ENCODE data around the gene NEK7.
"Not testable (repeated sequence)": the region's sequence is repeated elsewhere in the genome, so short reads cannot be mapped to it uniquely, and the experiment has no call there.

Gene NEK7

DNA sequence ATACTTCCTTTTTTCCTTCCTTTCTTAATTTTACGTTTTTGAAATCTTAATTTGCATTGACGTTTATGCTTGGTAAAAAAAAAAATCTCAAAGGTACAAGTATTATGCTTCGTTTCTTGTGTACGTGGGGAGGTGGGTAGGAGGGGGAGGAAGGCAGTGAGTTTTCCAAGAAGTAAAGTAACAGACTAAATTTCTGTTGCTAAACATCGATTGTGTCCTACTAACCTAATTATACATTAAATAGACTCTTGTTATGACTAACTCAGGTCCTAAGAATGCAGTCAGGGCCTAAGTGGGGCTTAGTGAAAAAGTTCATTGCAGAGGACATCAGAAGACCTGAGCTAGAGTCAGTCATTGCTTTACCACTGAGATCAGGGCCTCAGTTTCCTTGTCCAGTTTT is 17.5 kb downstream of the NEK7 start:
- DNase-seq: no peak

DNA sequence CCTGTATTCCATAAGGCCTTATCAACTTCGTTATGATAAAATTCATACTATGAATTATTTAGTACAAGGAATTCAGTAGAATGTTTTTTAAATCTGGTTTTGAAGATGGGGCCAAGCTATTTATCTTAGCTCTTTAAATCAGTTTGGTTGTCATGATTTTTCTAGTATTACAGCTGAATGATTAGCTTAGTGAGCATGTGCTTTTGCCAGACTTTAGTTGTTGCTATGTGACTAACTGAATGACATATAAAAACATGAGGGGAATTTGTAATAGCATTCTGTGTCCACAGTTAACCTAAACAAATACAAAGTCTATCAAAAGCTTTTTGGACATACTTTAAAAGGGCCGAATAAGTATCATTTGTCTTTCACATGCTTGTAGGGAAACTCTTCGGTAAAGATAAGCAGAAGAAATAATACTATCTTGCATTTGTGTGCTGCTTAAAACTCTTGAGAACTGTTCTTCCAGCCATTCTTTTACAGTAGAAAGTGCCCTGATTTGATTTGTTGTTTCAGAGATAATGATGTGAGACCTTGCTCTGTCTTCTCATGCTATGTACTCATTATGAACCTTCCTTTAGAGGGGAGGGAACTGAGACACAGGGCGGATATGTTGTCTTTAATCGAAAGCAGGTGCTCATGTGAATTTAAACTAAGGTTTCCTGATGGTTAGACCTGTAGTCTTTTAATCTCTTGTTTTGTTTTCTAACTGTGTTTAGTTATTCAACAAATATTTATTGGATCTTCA is 18.8 kb downstream of the NEK7 start:
- no peak for DNase-seq

DNA sequence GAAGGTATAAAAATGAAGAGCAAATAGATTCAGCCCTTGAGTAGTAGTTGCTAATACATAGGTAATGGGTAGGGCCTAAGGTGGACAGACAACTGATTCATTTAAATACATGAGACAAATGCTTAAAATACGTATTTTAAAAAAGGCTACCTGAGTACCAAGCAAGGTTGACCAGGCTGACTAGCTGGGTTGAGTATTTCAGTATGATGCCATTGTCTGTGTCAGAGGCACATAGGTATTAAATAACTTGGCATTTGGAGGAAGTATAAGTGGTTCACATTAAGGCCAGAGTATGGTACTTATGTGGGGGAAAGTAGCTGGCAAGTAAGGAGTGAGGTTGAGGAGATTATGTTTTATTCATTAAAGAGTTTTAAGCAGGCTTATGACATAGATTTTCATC is 19.4 kb downstream of the NEK7 start:
- no peak for DNase-seq

DNA sequence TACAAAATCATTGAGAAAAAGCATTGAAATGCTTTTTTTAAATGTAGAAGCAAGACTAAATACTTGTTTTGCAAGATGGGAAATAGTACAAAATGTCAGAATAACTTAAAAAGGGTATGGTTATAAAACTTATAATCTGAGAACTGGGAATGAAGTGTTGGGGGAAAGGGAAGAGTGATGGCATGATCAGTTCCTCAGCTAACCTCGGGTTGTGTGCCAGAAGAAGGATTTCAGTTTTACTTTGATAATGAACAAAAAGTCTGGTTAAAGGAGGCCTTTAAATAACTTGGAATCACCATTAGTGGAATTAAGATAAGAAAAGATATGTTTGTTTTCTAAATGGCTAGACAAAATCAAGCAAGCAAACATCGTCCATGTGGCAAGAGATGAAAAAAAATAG is 20.7 kb downstream of the NEK7 start:
- DNase-seq: no peak

DNA sequence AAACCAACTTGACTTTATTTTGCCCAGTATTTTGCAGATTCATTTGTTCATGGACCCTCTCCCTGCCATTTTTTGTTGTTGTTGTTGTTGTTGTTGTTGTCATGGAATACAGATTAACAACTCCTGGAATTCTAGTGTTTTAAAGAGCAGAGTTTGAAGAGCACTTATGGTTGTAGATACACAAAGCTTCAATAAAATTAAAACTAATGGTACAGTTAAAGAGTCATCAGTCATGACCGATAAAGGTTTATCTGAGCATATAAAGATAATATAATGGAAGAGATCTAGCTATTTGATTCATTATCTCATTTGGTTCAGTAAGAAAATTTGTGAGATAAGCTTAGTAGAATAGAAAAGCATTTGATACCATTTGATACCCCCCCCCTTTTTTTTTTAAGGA is 21.8 kb downstream of the NEK7 start:
- no peak for DNase-seq

DNA sequence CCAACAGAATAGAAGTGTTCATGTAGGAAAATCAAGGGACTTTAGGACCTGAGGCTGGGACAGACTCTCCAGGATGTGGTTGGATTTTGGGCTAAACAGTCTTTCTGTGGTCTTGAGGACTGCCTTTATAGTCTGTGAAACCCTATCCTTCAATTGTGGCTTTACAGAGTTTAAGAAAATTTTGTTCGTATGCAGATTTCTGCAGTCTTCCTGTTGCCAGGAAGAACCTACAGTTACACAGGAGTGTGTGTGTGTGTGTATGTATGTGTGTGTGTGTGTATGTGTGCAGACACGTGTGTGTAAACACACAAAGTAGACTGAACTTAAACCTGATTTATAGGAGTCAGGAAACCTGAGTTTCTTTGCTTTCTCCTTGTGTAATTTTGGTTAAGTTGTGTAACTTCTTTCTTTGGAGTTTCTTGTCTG is 22.8 kb downstream of the NEK7 start:
- no peak for DNase-seq

DNA sequence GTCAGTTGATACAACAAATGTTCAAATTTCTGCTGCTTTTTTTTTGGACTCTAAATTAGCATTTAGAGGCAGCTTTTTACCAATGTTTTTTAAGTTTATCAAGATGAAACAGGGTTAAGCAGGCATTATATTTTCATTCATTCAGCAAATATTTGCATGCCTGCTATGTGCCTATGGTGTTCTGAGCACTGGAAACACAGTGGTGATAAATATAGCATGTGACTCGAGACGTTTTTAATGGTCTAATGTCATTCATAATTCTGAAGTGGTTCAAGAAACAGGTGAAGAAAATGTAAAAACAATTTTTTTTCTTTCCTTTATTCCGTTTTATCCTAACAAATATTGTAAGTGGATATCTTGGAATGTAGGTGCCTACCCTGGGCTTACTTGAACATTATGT is 26.8 kb downstream of the NEK7 start:
- no peak for DNase-seq

DNA sequence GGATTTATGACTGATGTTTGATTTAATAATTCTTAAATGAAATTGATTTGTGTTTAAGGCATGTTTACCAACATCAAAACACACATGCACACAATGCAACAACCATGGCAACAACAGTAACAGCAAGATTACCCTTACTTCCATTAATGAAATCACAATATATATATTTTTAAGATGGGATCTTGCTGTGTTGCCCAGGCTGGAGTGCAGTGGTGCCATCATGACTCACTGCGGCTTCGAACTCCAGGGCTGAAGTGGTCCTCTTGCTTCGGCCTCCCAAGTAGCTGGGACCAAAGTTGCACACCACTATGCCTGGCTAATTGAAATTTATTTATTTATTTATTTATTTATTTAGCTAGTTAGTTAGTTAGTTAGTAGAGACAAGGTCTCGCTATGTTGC is 27.7 kb downstream of the NEK7 start:
- no peak for DNase-seq

DNA sequence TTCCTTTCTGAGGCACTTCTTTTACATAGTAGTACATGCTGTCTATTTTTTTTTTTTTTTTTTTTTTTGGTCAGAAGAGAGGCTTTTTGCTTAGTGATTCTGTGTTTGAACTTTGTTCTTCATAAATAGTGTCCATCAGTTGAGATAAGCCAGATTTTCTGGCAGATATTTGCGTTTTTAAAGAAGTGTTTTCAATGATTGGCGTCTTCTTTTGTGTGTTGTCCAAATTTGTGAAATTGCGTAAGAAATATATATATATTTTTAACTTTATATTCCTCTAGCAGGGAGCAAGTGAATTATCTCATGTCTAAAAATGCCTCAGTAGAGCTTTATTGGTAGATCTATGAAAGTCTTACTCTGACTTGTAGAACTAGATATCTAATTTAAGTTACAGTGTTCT is 28.3 kb downstream of the NEK7 start:
- DNase-seq: no peak

DNA sequence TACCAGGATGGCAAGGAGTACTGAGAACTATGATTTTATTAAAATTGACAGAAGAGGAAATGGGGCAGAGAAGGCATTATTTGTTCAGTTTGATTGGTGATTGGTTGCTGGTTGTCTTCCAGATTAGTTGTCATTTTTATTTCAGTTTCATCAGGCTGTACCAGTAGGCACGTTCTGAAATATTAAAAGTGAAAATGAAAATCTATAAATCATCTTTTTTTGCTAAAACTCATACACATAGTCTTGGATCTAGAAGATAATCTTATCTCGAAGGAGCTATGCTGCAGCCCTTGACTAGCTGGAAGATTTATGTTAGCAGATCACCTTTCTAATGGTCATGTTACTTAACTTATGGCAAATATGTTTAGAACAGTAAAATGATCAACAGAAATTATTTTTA is 29.0 kb downstream of the NEK7 start:
- no peak for DNase-seq

DNA sequence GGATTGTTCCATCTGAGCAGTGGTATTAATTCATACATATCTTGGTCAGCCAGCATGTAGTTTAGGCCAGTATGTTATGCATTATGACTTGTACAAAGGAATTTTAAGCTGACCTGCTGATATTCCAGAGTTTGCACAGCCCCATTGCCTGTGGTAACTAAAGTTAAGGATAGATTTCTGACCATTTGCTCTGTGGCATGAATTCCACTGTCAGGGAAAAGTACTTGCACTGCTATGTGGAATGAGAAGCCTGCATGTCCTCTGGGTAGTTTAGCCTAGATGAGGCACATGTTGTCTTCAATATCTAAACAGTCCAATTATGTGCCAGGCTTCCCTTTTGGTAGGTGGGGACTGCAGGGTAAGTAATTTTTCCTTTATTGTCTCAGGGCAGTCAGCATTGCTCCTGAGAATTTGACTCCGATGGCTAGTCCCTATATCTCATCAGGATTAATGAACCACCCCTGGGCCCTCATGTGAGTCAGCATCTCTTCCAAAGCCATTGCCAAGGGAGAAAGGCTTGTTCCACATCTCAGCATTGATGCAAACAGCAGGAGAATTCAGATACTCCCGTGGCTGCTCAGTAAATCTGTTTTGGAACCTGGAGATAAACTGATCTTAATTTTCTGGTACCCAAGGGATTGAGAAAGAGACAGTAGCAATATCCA is 30.2 kb downstream of the NEK7 start:
- no peak for DNase-seq

DNA sequence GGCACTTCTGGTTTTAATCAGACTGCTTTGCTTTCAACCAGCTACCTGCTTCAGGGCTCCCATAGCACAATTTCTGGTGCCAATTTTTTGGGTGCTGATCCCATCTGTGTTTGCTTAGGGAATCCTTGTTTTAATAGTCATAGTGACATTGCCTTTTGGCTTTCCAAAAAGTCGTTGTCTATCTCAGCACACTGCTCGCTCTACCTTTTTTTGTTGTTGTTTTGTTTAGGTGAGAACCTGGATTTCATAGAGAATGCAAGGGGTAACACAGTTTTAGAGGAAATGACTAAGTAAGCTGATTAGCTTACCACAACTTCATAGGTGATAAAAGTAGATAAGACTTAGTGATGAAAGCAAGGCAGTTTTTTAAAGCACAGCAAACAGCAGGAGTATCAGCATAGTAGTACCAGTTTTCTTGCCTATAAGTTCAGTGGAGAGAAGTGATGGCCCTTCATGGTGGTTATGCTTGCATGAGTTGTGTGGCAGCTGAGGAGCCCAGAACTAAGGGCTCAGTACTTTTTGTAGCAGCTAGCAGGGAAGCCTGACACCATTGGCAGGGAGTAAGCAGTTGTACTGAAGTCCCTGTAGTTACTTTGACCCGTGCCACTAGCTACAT is 31.3 kb downstream of the NEK7 start:
- no peak for DNase-seq

DNA sequence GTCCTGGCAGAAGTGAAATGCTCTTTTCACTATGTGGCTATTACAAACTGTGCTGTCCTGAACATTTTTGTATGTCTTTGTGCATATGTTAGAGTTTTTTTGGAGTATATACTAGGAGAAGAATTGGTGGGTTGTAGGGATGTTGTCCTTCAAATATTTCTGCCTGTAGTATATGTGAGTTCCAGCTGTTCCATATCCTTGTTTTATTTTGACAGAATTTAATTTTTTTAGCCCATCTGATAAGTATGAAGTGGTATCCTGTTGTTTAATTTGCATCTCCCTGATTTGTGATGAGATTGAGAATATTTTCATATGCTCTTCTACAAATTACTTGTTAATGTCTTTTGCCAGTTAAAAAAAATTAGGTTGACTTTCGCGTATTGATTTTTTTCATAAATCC is 34.3 kb downstream of the NEK7 start:
- DNase-seq: no peak

DNA sequence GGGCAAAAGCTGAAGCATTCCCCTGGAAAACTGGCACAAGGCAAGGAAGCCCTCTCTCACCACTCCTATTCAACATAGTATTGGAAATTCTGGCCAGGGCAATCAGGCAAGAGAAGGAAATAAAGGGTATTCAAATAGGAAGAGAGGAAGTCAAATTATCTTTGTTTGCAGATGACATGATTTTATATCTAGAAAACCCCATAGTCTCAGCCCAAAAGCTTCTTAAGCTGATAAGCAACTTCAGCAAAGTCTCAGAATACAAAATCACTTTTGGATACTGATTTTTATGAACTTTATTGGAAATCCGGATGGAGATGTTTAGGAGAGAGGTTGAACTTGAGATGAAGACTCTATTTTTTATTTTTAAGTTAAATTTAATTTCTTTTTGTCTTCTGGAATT is 37.1 kb downstream of the NEK7 start:
- DNase-seq: not testable (repeated sequence)

DNA sequence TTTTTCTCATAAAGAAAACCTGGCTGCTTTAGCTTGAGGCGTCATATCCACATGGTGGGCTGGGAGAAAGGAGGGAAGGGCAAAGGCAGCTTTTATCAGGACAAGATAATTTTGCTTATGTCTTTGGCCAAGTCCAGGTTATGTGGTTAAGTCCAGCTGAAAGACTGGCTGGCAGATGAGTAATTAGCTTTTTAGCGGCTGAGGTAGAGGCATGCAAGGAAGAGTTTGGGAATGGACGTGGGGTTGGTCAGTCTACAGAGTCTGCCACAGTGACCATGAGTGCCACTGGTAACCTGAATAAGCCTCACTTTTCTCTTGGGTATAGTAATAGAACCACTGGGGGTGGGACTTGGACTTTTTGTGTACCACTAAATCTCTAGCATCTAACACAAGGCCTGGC is 39.8 kb downstream of the NEK7 start:
- no peak for DNase-seq

DNA sequence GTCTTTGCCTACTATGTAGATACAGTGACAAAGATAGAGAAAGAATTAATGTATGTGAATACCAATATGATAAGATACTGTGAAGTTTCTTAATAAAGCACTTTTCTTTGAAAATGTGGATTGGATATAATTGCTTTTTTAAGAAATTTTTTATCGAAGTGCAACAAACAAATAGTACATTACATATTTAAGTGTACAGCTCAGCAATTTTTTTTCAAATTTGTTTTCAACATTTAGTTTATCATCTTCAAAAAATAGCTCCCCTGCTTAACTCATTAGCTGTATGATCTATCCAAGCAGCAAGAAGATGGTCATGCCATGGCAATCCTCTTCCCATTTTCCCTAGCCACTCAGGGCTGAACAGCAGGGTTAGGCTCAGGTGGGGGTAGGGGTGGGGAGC is 40.5 kb downstream of the NEK7 start:
- no peak for DNase-seq

DNA sequence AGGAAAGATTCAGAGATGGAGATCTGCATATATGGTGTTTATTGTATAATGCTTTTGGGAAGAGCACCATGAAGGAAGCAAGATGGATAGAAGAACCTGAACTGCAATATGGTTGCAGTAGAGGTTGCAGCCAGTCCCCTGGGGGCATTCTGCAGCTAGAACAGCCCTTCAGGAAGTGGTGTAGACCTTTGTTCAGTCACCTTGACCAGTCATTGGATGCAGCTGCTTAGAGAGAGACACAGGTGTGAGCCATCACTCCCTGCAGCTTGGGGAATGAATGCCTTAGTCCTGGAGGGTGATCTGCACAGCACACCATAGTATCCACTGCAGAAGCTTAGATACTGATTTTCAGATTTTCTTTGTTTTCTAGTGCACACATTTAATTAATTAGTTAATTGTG is 42.3 kb downstream of the NEK7 start:
- DNase-seq: no peak

DNA sequence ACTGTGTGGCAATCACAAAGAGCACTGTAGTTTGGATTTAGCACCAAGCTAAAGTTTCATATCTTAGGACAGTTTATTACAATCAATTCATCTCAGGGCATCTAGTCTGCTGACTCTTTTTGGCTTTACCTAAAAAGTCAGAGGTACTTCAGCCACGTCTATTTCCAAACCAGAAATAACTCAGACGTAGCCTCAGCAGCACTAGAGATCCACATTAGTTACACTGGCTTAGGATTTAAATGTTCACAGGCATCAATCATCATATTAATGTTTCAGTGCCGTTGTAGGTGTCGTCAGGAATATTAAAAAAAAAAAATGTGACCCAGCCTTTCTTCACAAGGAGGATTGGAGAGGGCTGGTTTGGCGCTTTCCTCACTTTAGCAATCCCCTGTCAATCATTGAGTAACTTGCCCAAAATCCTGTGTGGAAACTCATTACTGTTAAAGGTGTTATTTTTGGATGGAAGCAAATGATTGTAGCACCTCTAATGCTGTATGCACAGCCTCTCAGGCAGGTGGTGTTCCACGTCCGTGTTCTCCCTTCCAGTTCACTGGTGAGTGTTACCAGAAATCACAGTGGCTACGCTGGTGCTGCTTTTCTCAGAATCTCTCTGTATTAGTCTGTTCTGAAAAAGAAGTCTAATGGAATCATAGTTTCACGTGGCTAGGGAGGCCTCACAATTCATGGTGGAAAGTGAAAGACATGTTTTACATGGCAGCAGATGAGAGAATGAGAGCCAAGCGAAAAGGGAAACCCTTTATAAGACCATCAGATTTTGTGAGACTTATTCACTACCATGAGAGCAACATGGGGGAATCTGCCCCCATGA is 45.4 kb downstream of the NEK7 start:
- DNase-seq: no peak

DNA sequence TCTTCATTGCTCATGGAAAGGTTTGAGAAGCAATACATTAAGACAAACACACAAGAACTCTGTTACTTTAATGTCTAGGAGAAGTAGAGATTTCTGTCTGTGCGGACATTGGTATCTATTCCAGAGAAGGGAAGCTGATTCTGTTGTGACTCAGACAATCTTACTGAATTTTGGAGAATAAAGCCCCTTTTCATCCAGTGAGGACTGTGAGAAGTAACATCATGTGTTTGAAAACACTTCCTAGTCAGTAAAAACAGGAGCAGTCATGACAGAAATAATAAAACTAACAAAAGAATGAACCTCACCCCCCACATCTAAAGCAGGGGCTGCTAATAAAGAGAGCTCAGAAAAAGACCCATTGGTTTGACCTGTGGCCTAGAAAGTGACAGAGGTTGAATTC is 46.6 kb downstream of the NEK7 start:
- no peak for DNase-seq

DNA sequence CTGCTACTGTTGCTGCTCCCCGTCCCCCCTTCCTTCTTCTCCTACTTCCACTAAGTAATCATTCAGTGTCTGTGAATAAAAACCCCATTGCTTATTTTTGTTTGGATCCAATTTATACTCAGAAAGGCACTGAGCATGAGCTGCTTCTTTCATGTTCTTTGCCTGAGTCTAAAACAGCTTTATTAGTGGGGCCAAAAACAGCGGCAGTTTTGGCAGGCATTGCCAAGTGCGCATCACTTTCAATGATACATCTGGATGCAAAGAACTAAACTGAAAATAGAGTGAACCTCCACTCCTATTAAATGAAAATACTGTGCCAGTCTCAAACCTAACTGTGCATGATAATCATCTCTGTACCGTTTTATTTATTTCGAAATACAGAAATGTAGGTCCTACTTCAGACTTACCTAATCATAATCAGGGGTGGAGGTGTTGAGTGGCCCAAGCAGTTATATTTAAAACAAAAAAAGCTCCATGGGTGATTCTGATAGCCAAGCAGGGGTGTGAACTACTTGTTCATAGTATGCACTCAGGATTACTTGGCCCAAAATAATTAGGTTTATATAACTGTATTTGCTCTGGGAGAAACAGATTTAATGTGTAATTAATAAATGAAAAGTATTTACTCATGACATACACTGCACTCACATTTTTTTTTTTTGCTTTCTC is 48.4 kb downstream of the NEK7 start:
- no peak for DNase-seq

DNA sequence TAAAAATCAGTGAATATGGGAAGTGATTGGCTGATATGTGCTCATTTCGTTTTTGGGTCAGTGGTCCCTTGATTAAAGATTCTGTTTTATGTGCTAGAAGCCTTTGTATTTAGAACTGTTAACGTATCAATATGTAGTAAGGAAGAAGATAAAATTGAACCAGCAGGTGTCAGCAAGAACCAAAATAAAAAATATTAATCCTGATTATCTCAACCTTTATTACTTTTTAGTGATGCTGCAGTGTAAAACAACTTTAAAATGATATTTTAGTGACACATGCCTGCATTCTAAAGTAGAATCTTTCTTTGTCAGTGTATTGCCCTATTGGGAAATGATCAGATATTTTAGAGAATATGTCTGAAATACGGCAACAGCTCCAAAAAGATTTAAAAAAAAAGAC is 49.5 kb downstream of the NEK7 start:
- no peak for DNase-seq

DNA sequence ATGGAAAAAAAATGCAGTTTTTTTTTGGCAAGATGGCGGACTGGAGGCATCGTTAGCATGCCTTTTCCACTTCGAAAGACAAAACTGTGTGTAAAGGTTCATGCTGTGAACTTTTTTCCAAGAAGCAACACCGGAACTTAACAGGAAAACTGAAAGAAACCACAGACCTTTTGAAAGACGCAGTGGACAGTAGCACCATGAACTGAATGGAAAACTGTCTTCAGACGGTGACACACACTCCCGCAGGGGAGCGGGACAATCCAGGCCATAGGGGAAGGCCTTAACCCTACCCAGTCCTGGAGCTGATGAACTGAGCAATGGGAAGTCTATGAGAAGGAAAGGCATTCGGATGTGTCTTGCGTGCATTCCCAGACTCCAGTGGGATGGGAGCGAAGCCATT is 54.9 kb downstream of the NEK7 start:
- no peak for DNase-seq

DNA sequence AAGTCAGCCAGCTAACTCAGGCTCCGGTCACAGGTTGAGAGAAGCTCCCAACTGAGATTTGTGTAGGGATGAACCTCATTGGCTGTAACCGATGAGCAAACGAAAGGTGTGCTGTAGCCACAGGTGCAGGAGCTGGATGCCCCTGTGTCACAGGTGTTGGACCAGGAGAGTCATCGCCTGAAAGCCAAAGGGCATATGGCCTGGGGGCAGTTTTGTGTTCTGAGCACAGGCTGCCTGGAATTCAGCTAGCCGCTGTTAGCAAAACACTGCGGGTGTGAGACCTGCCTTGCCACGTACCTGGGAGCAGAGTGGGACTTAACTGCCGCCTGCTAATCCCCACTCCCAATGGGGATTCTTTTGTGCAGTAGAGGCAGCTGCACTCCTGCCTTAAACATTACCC is 55.3 kb downstream of the NEK7 start:
- no peak for DNase-seq
